Natural killer cell (primary cell): Measurements from ENCODE around the gene ATL1. TPM values are rescaled to one million over a fixed set of nuclear protein-coding genes. Genes with fewer than 3 reads are reported as not detected.
"Not testable (repeated sequence)": the region's sequence is repeated elsewhere in the genome, so short reads cannot be mapped to it uniquely, and the experiment has no call there.

ENCODE experiments used
- ATAC-seq, 3 donors: fragments of 150-1000 bp in 2 of 3; fragments of 200-7000 bp in 1 of 3; cut with Tn5 transposase; 1 replicate in 1 of 3; 2 replicates in 2 of 3; pipeline ENCODE4 v1.10.0; 2021; ENCODE audit warnings: mild to moderate bottlenecking in 2 of 3, moderate library complexity in 2 of 3
- DNase-seq, 2 donors: peaks; one replicate each; pipeline versions ENCODE4 v3.0.0 to v3.0.0-alpha.2; 2013 to 2021; ENCODE audit warnings: mixed read lengths in 1 of 2
- H3K27ac ChIP-seq: one replicate; pipeline ENCODE4 v1.5.1; 2013; ENCODE audit warnings: mild to moderate bottlenecking, low read length
- H3K27me3 ChIP-seq: one replicate; pipeline ENCODE4 v1.6.1; 2013; ENCODE audit warnings: low read length; ENCODE audit not compliant: control insufficient read depth, insufficient read depth
- H3K36me3 ChIP-seq: one replicate; pipeline ENCODE4 v1.6.1; 2013; ENCODE audit warnings: low read length; ENCODE audit not compliant: control insufficient read depth, insufficient read depth
- H3K4me1 ChIP-seq: one replicate; pipeline ENCODE4 v1.6.1; 2013; ENCODE audit warnings: low read length; ENCODE audit not compliant: control insufficient read depth, insufficient read depth
- H3K4me3 ChIP-seq: one replicate; pipeline ENCODE4 v1.5.1; 2013; ENCODE audit warnings: low read length
- H3K9me3 ChIP-seq: one replicate; pipeline ENCODE4 v1.6.1; 2013; ENCODE audit warnings: low read length; ENCODE audit not compliant: control insufficient read depth, insufficient read depth
- H3K27ac Mint-ChIP-seq, 2 donors: one replicate each; pipeline ENCODE4 v1.8.0; 2022; ENCODE audit warnings: mild to moderate bottlenecking in 2 of 2, mixed read lengths in 2 of 2, moderate library complexity in 1 of 2
- H3K27me3 Mint-ChIP-seq, 2 donors: one replicate each; pipeline ENCODE4 v1.8.0; 2022; ENCODE audit warnings: low read depth in 2 of 2, mixed read lengths in 2 of 2
- H3K36me3 Mint-ChIP-seq: one replicate; pipeline ENCODE4 v1.8.0; 2022; ENCODE audit warnings: mixed read lengths
- H3K4me1 Mint-ChIP-seq, 2 donors: one replicate each; pipeline ENCODE4 v1.8.0; 2022; ENCODE audit warnings: mixed read lengths in 2 of 2
- H3K4me3 Mint-ChIP-seq: one replicate; pipeline ENCODE4 v1.8.0; 2022; ENCODE audit warnings: mild to moderate bottlenecking, moderate library complexity, mixed read lengths
- H3K9me3 Mint-ChIP-seq, 2 donors: one replicate each; pipeline ENCODE4 v1.8.0; 2022; ENCODE audit warnings: mixed read lengths in 2 of 2
- WGBS: methylation state at CpG from one replicate; pipeline ENCODE4 v1.1.7; 2013; ENCODE audit warnings: missing lambda C conversion rate; ENCODE audit not compliant: insufficient coverage; 5-methylcytosine and 5-hydroxymethylcytosine counted together
- intact Hi-C: fragments of 100-400 bp; cut with micrococcal nuclease; formaldehyde crosslinking; loops from one replicate; pipeline ENCODE4 v1.14.2; 2022
- total RNA-seq, 4 donors: library from RNA; stranded (reverse); fragments of 120-200 nt in 1 of 4; gene quantifications; one replicate each; pipeline versions ENCODE4 v1.2.3 to v1.2.4, GENCODE V29; 2013 to 2022
- TF ChIP-seq, protein P1 (sequence below): fragments of 200-600 bp; IDR thresholded peaks from one replicate; pipeline ENCODE4 v1.8.0; 2022; ENCODE audit warnings: antibody characterized with exemption

ATL1 gene
- total RNA-seq, 3 donors from 2014 or later (not counting 1 experiment from before 2014, with no cell fraction given), result 1.6 to 3.8 (median 2.4) TPM

DNA sequence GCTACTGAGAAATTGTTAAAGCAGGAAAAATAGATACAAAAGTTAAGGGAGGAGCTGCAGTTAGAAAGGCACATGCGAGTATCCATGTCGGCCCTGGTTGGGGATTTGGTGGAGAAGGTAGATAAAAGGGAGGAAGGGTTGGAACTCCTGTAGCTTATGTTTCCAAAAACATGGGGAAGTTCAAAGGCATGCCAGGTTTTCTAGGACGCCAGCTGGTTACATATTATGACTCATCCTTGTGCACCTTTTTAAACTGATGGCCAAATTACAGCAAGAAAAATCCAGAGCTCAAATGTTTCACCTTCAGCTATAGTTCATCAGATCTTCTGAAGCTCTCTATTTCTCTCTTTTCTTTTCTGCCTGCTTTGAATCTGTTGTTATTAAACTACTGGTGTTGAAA is 14.3 kb upstream of the ATL1 start:
- ATAC-seq, result no peak
- WGBS, result 86% methylated on average over 3 of the region's 3 CpGs
- Histone ChIP-seq H3K27me3 (no peaks in the 10 kb centered on the region), H3K27ac (no peak overlapping the region), H3K4me3 (no peak overlapping the region), H3K9me3 (no peaks in the 10 kb centered on the region), H3K4me1 (peaks cover 3% of the 10 kb centered on the region), H3K36me3 (no peaks in the 10 kb centered on the region)
- DNase-seq, result no peak
- no peak overlapping the region for H3K4me3 Mint-ChIP-seq
- TF ChIP-seq, protein P1, sequence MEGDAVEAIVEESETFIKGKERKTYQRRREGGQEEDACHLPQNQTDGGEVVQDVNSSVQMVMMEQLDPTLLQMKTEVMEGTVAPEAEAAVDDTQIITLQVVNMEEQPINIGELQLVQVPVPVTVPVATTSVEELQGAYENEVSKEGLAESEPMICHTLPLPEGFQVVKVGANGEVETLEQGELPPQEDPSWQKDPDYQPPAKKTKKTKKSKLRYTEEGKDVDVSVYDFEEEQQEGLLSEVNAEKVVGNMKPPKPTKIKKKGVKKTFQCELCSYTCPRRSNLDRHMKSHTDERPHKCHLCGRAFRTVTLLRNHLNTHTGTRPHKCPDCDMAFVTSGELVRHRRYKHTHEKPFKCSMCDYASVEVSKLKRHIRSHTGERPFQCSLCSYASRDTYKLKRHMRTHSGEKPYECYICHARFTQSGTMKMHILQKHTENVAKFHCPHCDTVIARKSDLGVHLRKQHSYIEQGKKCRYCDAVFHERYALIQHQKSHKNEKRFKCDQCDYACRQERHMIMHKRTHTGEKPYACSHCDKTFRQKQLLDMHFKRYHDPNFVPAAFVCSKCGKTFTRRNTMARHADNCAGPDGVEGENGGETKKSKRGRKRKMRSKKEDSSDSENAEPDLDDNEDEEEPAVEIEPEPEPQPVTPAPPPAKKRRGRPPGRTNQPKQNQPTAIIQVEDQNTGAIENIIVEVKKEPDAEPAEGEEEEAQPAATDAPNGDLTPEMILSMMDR, result no peak
- H3K36me3 Mint-ChIP-seq, result no peaks in the 10 kb centered on the region
- intact Hi-C loops, result no loop called here
- H3K4me1 Mint-ChIP-seq, result peaks cover 8 to 11% of the 10 kb centered on the region in 2 donors
- no peak overlapping the region for H3K27ac Mint-ChIP-seq
- H3K27me3 Mint-ChIP-seq, result peaks cover under 1 to 12% of the 10 kb centered on the region in 2 donors
- H3K9me3 Mint-ChIP-seq, result no peaks in the 10 kb centered on the region

DNA sequence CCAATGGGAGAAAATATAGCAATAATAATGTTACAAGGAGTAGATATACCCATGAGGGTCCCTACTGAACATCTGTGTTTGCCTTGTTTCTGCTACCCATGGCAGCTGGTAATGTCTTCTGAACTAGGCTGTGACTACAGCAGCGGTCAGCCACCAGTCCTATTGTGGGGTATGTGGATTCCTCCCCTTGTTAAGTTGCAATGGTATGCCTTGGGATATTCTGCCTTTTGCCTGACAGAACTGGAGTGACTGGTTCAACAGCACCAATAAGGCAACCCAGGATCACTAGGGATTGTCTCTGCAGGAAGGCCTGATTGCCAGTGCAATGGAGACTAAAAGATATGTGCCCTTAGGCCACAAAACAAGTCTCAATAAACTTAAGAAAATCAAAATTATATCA is 9.7 kb upstream of the ATL1 start:
- TF ChIP-seq, protein P1, result no peak
- Histone ChIP-seq H3K4me3 (no peak overlapping the region), H3K36me3 (no peaks in the 10 kb centered on the region), H3K27ac (no peak overlapping the region), H3K27me3 (no peaks in the 10 kb centered on the region), H3K9me3 (no peaks in the 10 kb centered on the region), H3K4me1 (no peaks in the 10 kb centered on the region)
- Mint-ChIP-seq H3K4me1 (no peaks in the 10 kb centered on the region), H3K4me3 (no peak overlapping the region), H3K9me3 (no peaks in the 10 kb centered on the region), H3K36me3 (no peaks in the 10 kb centered on the region), H3K27me3 (peaks cover 27 to 45% of the 10 kb centered on the region in 2 donors), H3K27ac (no peak overlapping the region)
- intact Hi-C loops, result no loop called here
- WGBS, result 100% methylated on average over 1 of the region's 1 CpG
- DNase-seq, result no peak
- ATAC-seq, result no peak

DNA sequence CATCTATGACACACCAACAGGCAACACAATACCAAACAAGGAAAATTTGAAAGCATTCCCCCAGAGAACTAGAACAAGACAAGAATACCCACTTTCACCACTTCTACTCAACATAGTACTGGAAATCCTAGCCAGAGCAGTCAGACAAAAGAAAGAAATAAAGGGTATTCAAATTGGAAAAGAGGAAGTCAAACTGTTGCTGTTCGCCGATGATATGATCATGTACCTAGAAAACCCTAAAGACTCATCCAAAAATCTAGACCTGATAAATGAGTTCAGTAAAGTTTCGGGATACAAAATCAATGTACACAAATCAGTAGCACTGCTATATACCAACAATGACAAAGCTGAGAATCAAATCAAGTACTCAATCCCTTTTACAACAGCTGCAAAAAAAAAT is 8.1 kb upstream of the ATL1 start:
- WGBS, result 18% methylated on average over 3 of the region's 3 CpGs
- H3K4me3 ChIP-seq, result no peak overlapping the region
- no peak overlapping the region for H3K27ac ChIP-seq
- H3K4me1 ChIP-seq, result no peaks in the 10 kb centered on the region
- Mint-ChIP-seq H3K4me1 (no peaks in the 10 kb centered on the region), H3K27ac (no peak overlapping the region), H3K9me3 (no peaks in the 10 kb centered on the region), H3K27me3 (peaks cover 30 to 53% of the 10 kb centered on the region in 2 donors), H3K36me3 (no peaks in the 10 kb centered on the region), H3K4me3 (no peak overlapping the region)
- TF ChIP-seq, protein P1, result no peak
- no peaks in the 10 kb centered on the region for H3K9me3 ChIP-seq
- no peaks in the 10 kb centered on the region for H3K27me3 ChIP-seq
- no peak for ATAC-seq
- no peak for DNase-seq
- no peaks in the 10 kb centered on the region for H3K36me3 ChIP-seq
- intact Hi-C loops, result no loop called here

DNA sequence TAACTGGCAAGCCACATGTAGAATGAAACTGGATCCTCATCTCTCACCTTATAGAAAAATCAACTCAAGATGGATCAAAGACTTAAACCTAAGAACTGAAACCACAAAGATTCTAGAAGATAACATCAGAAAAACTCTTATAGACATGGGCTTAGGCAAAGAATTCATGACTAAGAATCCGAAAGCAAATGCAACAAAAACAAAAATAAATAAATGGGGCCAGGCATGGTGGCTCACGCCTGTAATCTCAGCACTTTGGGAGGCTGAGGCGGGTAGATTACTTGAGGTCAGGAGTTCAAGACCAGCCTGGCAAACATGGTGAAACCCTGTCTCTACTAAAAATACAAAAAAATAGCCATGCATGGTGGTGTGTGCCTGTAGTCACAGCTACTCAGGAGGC is 7.1 kb upstream of the ATL1 start:
- WGBS, result 73% methylated on average over 3 of the region's 3 CpGs
- intact Hi-C loops, H3K4me3 Mint-ChIP-seq: not testable (repeated sequence)

More for the DNA sequence above, 7.1 kb upstream of the ATL1 start:
- not testable (repeated sequence) for H3K4me3 ChIP-seq, H3K36me3 ChIP-seq, H3K27me3 ChIP-seq, H3K4me1 Mint-ChIP-seq, H3K27ac ChIP-seq, H3K9me3 ChIP-seq, H3K27ac Mint-ChIP-seq, ATAC-seq, H3K9me3 Mint-ChIP-seq, DNase-seq, H3K36me3 Mint-ChIP-seq, H3K4me1 ChIP-seq
- peaks cover 35 to 63% of the 10 kb centered on the region in 2 donors for H3K27me3 Mint-ChIP-seq
